Glomerular visceral epithelial cell (primary cell): ENCODE measurements around the gene TMEM135.

Experiments
- DNase-seq: peaks from one replicate; pipeline ENCODE4 v3.0.0-alpha.2; 2016; ENCODE audit errors: extremely low spot score

TMEM135 gene

GRCh38 chr11:87194985-87195820 lies 157.5 kb downstream of the TMEM135 start:
- DNase-seq, result no peak

GRCh38 chr11:87198266-87198881 lies 160.6 kb downstream of the TMEM135 start:
- no peak for DNase-seq

GRCh38 chr11:87201376-87201775 lies 163.6 kb downstream of the TMEM135 start:
- DNase-seq, result no peak

GRCh38 chr11:87203907-87204602 lies 166.3 kb downstream of the TMEM135 start:
- no peak for DNase-seq

DNA sequence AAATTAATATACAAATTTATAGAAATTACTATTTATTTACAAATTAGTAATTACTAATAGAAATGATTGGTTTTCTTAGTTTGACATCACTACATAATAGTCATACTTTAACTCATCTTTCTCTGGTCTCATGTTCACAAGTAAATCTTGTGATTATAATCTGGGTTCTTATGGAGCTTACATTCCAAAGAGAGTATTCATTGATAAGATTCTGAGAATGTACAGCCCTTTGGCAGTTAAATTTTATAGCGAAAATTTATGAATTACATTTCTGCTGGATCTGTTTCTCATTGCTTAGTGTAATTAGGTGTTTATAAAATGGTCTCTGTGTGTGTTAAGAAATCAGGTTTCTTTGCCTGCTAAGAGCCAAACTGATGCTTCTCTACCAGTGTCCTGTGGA lies 175.2 kb downstream of the TMEM135 start:
- DNase-seq, result no peak

GRCh38 chr11:87213444-87213843 lies 175.7 kb downstream of the TMEM135 start:
- no peak for DNase-seq

- DNase-seq, result no peak
These were observed 177.5 kb downstream of the TMEM135 start for GRCh38 chr11:87215236-87215635.

DNA sequence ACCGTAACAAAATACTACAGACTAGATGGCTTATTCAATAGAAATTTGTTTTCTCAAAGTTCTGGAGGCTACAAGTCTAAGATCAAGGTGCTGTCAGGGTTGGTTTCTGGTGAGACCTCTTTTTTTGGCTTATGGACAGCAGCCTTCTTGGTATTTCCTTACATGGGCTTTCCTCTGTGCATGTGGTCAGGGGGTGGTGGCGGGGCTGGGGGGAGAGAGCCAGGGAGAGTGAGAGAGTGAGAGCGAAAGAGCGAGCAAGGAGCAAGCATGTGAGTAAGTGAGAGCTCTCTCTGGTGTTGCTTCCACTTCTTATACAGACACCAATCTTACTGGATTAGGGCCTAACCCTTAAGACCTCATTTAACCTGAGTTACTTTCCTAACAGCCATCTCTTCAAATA lies 181.5 kb downstream of the TMEM135 start:
- DNase-seq, result no peak

- DNase-seq, result no peak
These were observed 186.1 kb downstream of the TMEM135 start for GRCh38 chr11:87223816-87224215.

DNA sequence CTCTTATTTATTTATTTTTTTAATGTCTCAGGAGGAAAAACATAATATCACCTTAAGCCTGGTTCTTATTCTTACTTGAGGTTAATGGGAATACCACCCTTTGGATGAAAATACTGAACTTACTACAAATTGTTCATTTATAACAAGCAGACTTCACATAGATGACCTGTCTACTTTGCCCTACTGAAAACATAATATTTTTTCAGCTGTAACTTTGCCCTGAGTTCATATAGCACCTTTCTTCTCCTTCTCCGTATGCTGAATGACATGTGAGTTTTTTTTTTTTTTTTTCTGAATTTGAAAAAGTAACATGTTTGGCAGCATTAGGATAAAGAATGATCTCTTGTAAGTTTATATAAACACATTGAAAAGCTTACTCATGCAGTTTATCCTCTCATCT lies 186.8 kb downstream of the TMEM135 start:
- no peak for DNase-seq

- DNase-seq, result no peak
These were observed 191.1 kb downstream of the TMEM135 start for GRCh38 chr11:87228820-87229219.

DNA sequence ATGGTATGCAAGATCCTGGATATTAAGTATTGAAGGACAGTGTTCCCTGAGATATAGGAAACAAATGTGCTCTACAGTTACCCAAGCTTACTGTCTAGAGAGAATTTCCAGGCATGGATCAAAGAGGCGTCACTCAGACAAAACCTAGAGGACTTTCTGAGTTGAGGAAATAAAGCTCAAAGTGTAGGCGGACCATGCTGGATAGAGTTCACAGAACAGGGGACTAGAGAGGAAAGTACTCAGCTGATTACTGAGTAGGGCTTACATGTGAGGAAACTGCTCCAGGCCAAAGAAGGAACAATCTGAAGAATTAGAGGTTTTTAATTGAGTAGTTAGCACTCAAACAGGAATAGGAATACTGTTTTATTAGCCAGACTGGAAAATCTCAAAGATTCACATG lies 193.3 kb downstream of the TMEM135 start:
- DNase-seq, result no peak

DNA sequence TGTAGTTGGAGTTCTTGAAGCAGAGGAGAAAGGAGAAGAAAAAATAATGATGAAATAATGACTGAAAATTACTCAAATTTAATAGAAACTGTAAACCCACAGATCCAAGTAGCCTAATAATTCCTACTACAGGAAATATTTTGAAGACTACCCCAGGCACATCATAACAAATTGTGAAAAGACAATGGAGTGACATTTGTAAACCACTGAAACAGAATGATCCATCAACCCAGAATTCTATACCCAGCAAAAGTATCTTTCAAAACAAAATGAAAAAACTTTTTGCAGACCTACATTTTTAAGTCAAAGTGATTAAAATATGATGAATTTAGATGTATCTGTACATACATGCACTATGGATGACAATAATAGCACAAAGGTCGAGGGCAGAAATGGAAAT lies 194.6 kb downstream of the TMEM135 start:
- DNase-seq, result no peak

DNA sequence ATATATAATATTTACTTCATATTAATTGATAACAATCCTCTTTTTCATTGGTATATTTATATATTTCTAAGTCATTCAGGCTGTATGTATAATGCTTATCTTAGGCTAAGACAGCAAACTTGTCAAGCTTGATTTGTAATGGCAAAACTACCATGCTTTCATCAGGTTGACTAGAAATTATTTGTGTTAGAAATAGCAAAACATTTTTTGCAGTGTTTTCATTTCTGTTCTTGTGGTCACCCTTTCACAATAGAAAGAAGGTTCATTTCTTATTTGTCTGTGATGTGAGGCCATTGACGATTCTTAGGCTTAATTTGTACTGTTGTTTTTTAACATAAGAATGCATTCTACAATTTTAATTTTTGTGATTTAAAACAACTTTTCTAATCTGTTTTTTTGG lies 197.6 kb downstream of the TMEM135 start:
- no peak for DNase-seq

DNA sequence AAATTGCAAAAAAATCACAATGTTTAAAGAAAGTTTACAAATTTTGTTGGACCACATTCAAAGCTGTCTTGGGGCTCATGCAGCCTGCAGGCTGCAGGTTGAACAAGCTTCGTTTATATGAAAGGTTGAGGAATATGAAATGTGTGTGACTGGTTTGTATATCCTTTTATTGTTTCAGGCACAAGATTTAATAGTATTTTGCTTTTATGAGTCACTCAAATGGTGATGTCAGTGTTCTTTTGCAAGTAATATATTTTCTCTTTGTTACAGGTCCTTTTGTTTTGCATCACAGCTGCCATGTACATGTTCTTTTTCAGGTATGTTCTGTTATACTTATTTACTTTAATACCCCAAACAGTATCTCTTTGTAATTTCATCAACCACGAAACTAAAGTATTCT lies 198.6 kb downstream of the TMEM135 start:
- no peak for DNase-seq

- no peak for DNase-seq
These were observed 201.3 kb downstream of the TMEM135 start for GRCh38 chr11:87239001-87239400.

GRCh38 chr11:87239531-87239930 lies 201.8 kb downstream of the TMEM135 start:
- no peak for DNase-seq

DNA sequence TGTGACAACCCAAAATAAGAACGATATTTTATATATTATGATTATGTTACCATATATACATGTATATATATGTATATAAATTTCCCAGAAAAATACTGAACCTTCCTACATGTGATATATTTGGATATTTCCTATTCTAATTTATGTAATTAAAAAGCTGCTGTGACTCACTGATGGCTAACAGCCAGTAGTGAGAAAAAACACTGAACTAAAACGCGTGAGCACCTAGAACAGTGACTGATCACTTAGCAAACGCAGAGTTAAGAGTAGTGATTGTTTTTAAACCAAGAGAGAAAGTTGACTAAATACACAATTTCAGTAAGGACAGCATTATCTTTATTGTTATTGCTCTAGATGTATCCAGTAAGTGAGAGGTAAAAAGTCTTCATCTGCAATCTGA lies 213.8 kb downstream of the TMEM135 start:
- DNase-seq, result no peak

GRCh38 chr11:87252869-87253268 lies 215.1 kb downstream of the TMEM135 start:
- DNase-seq, result no peak

DNA sequence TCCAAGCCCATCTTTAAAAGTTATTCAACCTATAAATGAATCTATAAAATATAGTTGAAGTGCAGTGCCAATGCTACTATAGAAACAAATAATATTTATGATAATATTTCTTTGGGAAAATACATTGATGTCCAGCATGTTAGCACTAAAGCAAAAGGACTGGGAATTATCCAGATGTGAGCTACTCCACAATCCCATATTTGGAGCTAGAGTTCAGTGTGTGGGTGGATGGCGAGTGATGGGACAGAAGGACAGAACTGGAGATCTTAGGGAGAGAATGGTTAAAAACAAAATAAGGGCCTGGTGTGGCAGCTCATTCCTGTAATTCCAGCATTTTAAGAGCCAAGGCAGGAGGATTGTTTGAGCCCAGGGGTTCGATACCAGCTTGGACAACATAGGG lies 216.8 kb downstream of the TMEM135 start:
- no peak for DNase-seq

GRCh38 chr11:87255589-87255988 lies 217.9 kb downstream of the TMEM135 start:
- DNase-seq, result no peak

- DNase-seq, result no peak
These were observed 219.1 kb downstream of the TMEM135 start for GRCh38 chr11:87256694-87257340.
